Measurements from ENCODE around the gene GRIN3A.

GRIN3A gene

GRCh38 chr9:101674165-101674564 is 64.3 kb downstream of the GRIN3A start:
- TF ChIP-seq EGR1 (IDR thresholded peaks at IDR 0.05) (no peak), TEAD4 (IDR thresholded peaks at IDR 0.05) (no peak), NFIC (IDR thresholded peaks at IDR 0.05) (no peak), ZBTB7A (IDR thresholded peaks at IDR 0.05; ENCODE audit: low read depth) (no peak), CEBPB (IDR thresholded peaks at IDR 0.05) (no peak), TCF12 (IDR thresholded peaks at IDR 0.05; ENCODE audit: low read depth) (no peak), FOXM1 (IDR thresholded peaks at IDR 0.05; ENCODE audit: borderline replicate concordance, low read depth) (no peak), EP300 (IDR thresholded peaks at IDR 0.05; ENCODE audit: borderline replicate concordance) (no peak), USF1 (IDR thresholded peaks at IDR 0.05) (no peak), MAX (IDR thresholded peaks at IDR 0.05) (no peak), RAD21 (IDR thresholded peaks at IDR 0.05; ENCODE audit: low read depth) (no peak)

- TF ChIP-seq TEAD4 (IDR thresholded peaks at IDR 0.05) (no peak), ZBTB7A (IDR thresholded peaks at IDR 0.05; ENCODE audit: low read depth) (no peak), FOXM1 (IDR thresholded peaks at IDR 0.05; ENCODE audit: borderline replicate concordance, low read depth) (no peak), REST (IDR thresholded peaks at IDR 0.05; ENCODE audit: low read depth) (no peak), USF1 (IDR thresholded peaks at IDR 0.05) (no peak), TCF12 (IDR thresholded peaks at IDR 0.05; ENCODE audit: low read depth) (no peak), MAX (IDR thresholded peaks at IDR 0.05) (no peak)
Measured at GRCh38 chr9:101673642-101674041, 64.8 kb downstream of the GRIN3A start.

GRCh38 chr9:101671567-101671966 is 66.9 kb downstream of the GRIN3A start:
- TF ChIP-seq FOXM1 (IDR thresholded peaks at IDR 0.05; ENCODE audit: borderline replicate concordance, low read depth) (no peak), REST (IDR thresholded peaks at IDR 0.05; ENCODE audit: low read depth) (no peak), ZBTB7A (IDR thresholded peaks at IDR 0.05; ENCODE audit: low read depth) (no peak), TEAD4 (IDR thresholded peaks at IDR 0.05) (no peak), CREB1 (IDR thresholded peaks at IDR 0.05; ENCODE audit: low read depth) (no peak), CEBPB (IDR thresholded peaks at IDR 0.05) (no peak), MAX (IDR thresholded peaks at IDR 0.05) (no peak), RAD21 (IDR thresholded peaks at IDR 0.05; ENCODE audit: low read depth) (no peak), TAF1 (IDR thresholded peaks at IDR 0.05; ENCODE audit: low read depth) (no peak), EP300 (IDR thresholded peaks at IDR 0.05; ENCODE audit: borderline replicate concordance) (no peak), USF1 (IDR thresholded peaks at IDR 0.05) (no peak)

GRCh38 chr9:101668421-101668820 is 70.0 kb downstream of the GRIN3A start:
- TF ChIP-seq YY1 (IDR thresholded peaks at IDR 0.05; ENCODE audit: low read depth) (no peak), CREB1 (IDR thresholded peaks at IDR 0.05; ENCODE audit: low read depth) (no peak), TCF12 (IDR thresholded peaks at IDR 0.05; ENCODE audit: low read depth) (no peak), TAF1 (IDR thresholded peaks at IDR 0.05; ENCODE audit: low read depth) (no peak), CEBPB (IDR thresholded peaks at IDR 0.05) (no peak), TEAD4 (IDR thresholded peaks at IDR 0.05) (no peak), EP300 (IDR thresholded peaks at IDR 0.05; ENCODE audit: borderline replicate concordance) (no peak), EGR1 (IDR thresholded peaks at IDR 0.05) (no peak)

- no peak for TF ChIP-seq NFIC (IDR thresholded peaks at IDR 0.05)
- no peak for TF ChIP-seq CREB1 (IDR thresholded peaks at IDR 0.05; ENCODE audit: low read depth)
- no peak for TF ChIP-seq TAF1 (IDR thresholded peaks at IDR 0.05; ENCODE audit: low read depth)
- no peak for TF ChIP-seq YY1 (IDR thresholded peaks at IDR 0.05; ENCODE audit: low read depth)
- no peak for TF ChIP-seq ZBTB7A (IDR thresholded peaks at IDR 0.05; ENCODE audit: low read depth)
- TF ChIP-seq MAX (IDR thresholded peaks at IDR 0.05), result no peak
- TF ChIP-seq USF1 (IDR thresholded peaks at IDR 0.05), result no peak
- TF ChIP-seq EP300 (IDR thresholded peaks at IDR 0.05; ENCODE audit: borderline replicate concordance), result no peak
- no peak for TF ChIP-seq CEBPB (IDR thresholded peaks at IDR 0.05)
- TF ChIP-seq FOXM1 (IDR thresholded peaks at IDR 0.05; ENCODE audit: borderline replicate concordance, low read depth), result no peak
- TF ChIP-seq REST (IDR thresholded peaks at IDR 0.05; ENCODE audit: low read depth), result no peak
- TF ChIP-seq TEAD4 (IDR thresholded peaks at IDR 0.05), result no peak
- TF ChIP-seq RAD21 (IDR thresholded peaks at IDR 0.05; ENCODE audit: low read depth), result no peak
- no peak for TF ChIP-seq EGR1 (IDR thresholded peaks at IDR 0.05)
- TF ChIP-seq TCF12 (IDR thresholded peaks at IDR 0.05; ENCODE audit: low read depth), result no peak
Measured at GRCh38 chr9:101664453-101664852, 74.0 kb downstream of the GRIN3A start.
